ENCODE results near the gene ADH6.
"Not testable (repeated sequence)": the region's sequence is repeated elsewhere in the genome, so short reads cannot be mapped to it uniquely, and the experiment has no call there.

ADH6 gene

GRCh38 chr4:99189900-99190299, 29.1 kb downstream of the ADH6 start:
- not testable (repeated sequence) for DNase-seq

DNA sequence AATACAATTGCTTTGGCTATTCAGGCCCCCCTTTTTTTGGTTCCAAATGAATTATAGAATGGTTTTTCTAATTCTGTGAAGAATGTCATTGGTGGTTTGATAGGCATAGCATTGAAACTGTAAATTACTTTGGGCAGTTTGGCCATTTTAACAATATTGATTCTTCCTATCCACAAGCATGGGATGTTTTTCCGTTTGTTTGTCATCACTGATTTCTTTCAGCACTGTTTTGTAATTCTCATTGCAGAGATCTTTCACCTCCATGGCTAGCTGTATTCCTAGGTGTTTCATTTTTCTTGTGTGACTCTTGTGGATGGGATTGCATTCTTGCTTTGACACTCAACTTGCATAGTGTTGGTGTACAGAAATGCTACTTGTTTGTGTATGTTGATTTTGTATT, 33.0 kb downstream of the ADH6 start:
- no peak for DNase-seq

GRCh38 chr4:99185581-99185980, 33.5 kb downstream of the ADH6 start:
- no peak for DNase-seq

DNA sequence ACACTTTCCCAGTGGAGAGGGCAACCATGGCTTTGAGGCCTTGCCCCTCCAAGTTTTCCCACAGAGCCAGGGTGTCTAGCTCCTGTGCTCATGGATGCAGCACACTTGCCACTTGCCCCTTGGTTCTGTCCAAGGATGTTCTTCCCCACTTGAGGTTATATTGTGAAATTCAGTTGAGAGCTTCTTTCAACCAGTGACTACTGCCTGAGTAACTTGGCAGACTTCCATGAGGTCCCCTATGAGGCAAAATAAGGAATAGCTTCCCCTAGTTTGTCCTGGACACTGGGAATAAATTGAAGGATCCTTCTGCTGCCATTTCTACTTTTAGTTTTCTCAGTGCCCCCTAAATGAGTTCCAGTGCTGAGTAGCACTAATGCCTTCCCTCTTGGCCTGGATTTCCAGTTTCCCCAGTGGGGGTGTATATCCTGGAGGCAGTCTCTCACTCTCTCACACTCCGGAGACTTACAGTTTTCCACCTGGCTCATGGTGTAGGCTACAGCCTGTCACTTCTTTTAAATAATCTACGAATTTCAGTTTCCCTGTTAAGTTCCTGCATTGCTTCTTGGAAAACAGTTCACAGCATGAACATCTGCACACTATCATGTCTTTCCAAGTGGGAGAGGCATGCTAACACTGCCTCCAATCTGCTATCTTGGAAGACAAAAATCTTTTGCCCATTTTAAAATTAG, 38.5 kb downstream of the ADH6 start:
- DNase-seq = no peak

- DNase-seq = no peak
Observed at GRCh38 chr4:99179626-99180025, 39.4 kb downstream of the ADH6 start.

GRCh38 chr4:99179178-99179577, 39.9 kb downstream of the ADH6 start:
- no peak for DNase-seq

DNA sequence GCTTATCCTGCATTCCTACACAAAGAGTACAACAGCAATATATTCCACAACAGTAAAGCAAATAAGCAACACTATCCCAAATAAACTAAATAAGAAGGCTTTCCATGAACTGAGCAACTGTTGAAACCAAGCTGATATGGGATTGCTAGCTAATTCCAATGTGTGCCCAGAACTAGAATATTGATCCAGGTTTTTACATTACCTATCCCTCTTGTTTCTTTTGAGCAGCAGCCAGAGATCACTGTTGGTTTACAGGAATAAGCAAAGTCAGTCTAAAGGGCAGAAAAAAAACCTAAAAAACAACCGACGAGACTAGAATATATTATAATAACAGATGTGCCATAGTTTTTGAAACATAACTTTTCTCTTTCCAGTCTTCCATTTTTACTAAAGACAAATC, 52.5 kb downstream of the ADH6 start:
- no peak for DNase-seq

GRCh38 chr4:99165978-99166377, 53.1 kb downstream of the ADH6 start:
- DNase-seq = no peak

DNA sequence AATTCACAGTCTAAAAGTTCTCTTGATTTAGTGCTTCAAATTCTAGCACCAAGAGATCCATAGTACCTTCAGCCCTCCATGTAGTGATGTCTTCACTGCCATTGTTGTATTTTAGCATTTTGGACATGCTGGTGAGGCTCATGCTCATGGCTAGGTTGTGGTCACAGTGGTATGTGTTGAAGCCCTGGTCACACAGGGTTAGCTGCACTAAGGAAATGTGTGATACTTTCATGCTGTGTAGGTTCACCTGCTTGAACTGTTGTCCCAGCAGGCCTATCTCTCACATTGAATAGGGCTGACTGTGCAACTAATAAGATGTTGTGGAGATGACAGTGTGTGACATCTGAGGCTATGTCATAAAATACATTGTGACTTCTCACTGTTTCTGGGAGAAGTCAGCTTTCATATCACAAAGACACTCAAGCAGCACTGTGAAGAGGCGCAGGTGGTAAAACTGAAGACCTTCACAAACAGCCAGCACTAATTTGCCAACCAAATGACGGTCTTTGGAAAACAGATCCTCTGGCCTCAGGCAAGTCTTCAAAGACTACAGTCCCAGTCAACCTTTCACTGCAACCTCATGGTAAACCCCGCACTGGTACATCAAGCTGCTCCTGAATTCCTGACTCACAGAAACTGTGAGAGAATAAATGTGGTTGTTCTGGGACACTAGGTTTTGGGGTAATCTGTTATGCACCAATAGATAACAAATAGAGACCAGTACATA, 57.5 kb downstream of the ADH6 start:
- no peak for DNase-seq

- no peak for DNase-seq
Observed at GRCh38 chr4:99159699-99160098, 59.3 kb downstream of the ADH6 start.

DNA sequence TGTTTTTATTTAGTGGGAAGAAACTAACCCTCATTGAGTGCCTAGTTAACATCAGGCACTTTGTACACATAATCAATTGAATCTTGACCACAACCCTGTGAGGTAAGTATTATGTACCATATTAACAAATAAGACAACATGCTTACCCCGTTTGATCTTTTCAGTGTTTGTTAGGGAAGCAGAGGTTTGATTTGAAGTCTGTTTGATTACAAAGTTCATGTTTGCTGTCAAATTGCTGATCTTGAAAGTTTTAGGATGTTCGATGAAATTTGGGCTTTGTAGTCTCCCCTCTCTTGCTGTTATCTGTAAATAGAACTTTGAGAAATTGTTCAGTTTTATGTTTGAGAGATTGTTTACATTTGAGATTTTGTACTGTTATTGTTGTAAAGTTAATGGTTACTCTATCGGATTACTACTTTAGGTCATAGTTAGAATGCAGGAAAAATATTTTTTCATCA, 61.5 kb downstream of the ADH6 start:
- DNase-seq = no peak

DNA sequence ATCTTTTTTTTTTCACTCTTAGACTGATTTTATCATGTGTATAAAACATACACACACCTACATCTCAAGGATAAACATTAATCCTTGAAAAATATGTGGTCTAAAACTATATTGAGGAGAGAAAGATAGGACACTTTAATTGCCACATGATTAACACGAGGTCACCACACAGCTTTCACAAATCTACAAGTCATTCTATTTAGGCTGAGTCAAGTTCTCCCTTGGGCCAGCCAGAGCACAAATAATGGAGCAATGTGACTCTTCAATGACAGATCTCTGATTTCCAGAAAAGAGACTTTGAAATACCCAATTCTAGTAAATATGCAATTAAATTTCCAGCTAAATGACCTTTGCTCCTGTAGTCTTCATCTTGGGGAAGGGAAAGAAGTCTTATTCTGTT, 62.1 kb downstream of the ADH6 start:
- DNase-seq = no peak

DNA sequence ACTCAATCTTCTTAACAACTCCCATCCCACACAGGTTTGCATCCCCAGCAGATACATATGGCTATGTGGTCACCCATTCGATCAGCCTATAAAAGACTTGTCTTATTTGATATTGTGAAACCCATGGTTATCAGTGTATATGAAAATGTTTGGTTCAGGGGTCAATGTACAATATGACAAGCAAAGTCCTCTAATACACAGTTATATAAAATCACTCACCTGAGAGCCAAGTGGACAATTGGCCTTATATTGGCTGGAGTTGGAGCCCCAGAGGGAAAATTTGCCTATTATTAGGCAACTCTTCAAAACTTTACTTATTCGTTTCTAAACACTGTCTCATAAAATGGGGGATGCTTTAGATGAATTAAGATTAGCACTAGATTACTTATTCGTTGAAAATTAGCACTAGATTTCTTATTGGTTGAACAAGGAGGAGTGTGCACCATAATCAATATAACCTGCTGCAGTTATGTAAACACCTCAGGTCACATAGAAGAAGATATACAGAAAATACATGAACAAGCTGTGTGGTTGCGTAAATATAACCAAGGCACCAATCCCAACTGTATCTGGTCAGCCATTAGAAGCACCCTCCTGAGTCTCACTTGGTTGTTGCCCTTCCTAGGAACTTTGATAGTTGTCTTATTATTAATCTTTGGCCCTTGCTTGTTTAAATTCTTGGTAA, 64.2 kb downstream of the ADH6 start:
- no peak for DNase-seq

All from stimulated activated CD8-positive, alpha-beta memory T cell treated with anti-CD3 and anti-CD28 coated beads, Interleukin-4, amount 100 ng/mL, for 48 hours (primary cell).